22Rv1 (cell line): ENCODE measurements around the gene KLF2.

ENCODE experiments used
- ZFX ChIP-seq: fragments of 450-650 bp; IDR thresholded peaks from 2 replicates; pipeline ENCODE4 v1.6.1; 2017; ENCODE audit warnings: antibody characterized with exemption, borderline replicate concordance
- TF ChIP-seq, protein P1 (sequence below): fragments of 450-650 bp; IDR thresholded peaks from 2 replicates; pipeline ENCODE4 v1.5.1; 2017; ENCODE audit warnings: mild to moderate bottlenecking

DNA sequence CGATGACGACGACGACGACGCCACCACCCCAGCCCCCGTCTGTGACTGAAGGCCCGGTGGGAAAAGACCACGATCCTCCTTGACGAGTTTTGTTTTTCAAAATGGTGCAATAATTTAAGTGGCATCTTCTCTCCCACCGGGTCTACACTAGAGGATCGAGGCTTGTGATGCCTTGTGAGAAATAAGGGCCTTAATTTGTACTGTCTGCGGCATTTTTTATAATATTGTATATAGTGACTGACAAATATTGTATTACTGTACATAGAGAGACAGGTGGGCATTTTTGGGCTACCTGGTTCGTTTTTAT, 2.5 kb downstream of the KLF2 start:
- TF ChIP-seq, protein P1, sequence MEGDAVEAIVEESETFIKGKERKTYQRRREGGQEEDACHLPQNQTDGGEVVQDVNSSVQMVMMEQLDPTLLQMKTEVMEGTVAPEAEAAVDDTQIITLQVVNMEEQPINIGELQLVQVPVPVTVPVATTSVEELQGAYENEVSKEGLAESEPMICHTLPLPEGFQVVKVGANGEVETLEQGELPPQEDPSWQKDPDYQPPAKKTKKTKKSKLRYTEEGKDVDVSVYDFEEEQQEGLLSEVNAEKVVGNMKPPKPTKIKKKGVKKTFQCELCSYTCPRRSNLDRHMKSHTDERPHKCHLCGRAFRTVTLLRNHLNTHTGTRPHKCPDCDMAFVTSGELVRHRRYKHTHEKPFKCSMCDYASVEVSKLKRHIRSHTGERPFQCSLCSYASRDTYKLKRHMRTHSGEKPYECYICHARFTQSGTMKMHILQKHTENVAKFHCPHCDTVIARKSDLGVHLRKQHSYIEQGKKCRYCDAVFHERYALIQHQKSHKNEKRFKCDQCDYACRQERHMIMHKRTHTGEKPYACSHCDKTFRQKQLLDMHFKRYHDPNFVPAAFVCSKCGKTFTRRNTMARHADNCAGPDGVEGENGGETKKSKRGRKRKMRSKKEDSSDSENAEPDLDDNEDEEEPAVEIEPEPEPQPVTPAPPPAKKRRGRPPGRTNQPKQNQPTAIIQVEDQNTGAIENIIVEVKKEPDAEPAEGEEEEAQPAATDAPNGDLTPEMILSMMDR: no peak
- TF ChIP-seq ZFX: no peak
